CD4-positive, alpha-beta T cell treated with Interleukin-15 for 1 hour (primary cell): Measurements from ENCODE around the gene HUS1B.
"Not testable (repeated sequence)": the region's sequence is repeated elsewhere in the genome, so short reads cannot be mapped to it uniquely, and the experiment has no call there.

ENCODE experiments used
- DNase-seq: peaks from one replicate; pipeline ENCODE4 v3.0.0-alpha.2; 2020

Gene HUS1B

GRCh38 chr6:678520-678919 is 21.6 kb upstream of the HUS1B start:
- no peak for DNase-seq

- no peak for DNase-seq
These were observed 21.0 kb upstream of the HUS1B start for GRCh38 chr6:677919-678318.

- DNase-seq, result no peak
These were observed 18.1 kb upstream of the HUS1B start for GRCh38 chr6:674956-675355.

- no peak for DNase-seq
These were observed 17.5 kb upstream of the HUS1B start for GRCh38 chr6:674406-674805.

- no peak for DNase-seq
These were observed 10.5 kb upstream of the HUS1B start for GRCh38 chr6:667253-667927.

- DNase-seq, result no peak
These were observed 8.7 kb upstream of the HUS1B start for GRCh38 chr6:665403-666267.

- DNase-seq, result not testable (repeated sequence)
These were observed 6.9 kb upstream of the HUS1B start for GRCh38 chr6:663788-664187.

- no peak for DNase-seq
These were observed 3.0 kb upstream of the HUS1B start for GRCh38 chr6:659716-660581.

GRCh38 chr6:658244-658643 is 1.3 kb upstream of the HUS1B start:
- DNase-seq, result no peak

- DNase-seq, result no peak
These were observed 843 bp upstream of the HUS1B start for GRCh38 chr6:657743-658142.

GRCh38 chr6:654136-654535 is 2.8 kb downstream of the HUS1B start:
- DNase-seq, result no peak

- no peak for DNase-seq
These were observed 4.0 kb downstream of the HUS1B start for GRCh38 chr6:652865-653264.

- DNase-seq, result no peak
These were observed 6.8 kb downstream of the HUS1B start for GRCh38 chr6:650098-650497.

GRCh38 chr6:642805-643204 is 14.1 kb downstream of the HUS1B start:
- no peak for DNase-seq

GRCh38 chr6:641225-641985 is 15.5 kb downstream of the HUS1B start:
- no peak for DNase-seq

- DNase-seq, result no peak
These were observed 20.4 kb downstream of the HUS1B start for GRCh38 chr6:636488-636887.

GRCh38 chr6:635233-635632 is 21.7 kb downstream of the HUS1B start:
- no peak for DNase-seq

- no peak for DNase-seq
These were observed 23.3 kb downstream of the HUS1B start for GRCh38 chr6:633611-634010.

- DNase-seq, result no peak
These were observed 28.1 kb downstream of the HUS1B start for GRCh38 chr6:628766-629165.

- DNase-seq, result no peak
These were observed 30.7 kb downstream of the HUS1B start for GRCh38 chr6:626236-626635.

GRCh38 chr6:624979-625378 is 31.9 kb downstream of the HUS1B start:
- no peak for DNase-seq

GRCh38 chr6:622462-622861 is 34.4 kb downstream of the HUS1B start:
- no peak for DNase-seq

- DNase-seq, result no peak
These were observed 35.0 kb downstream of the HUS1B start for GRCh38 chr6:621931-622330.
